Medulla oblongata (tissue), 1 donor: ENCODE data around the gene EFNA1.
"Not testable (repeated sequence)": the region's sequence is repeated elsewhere in the genome, so short reads cannot be mapped to it uniquely, and the experiment has no call there.

Experiments used
- DNase-seq: peaks from one replicate; pipeline ENCODE4 v3.0.0-alpha.2; 2015; ENCODE audit errors: extremely low spot score

Gene EFNA1

GRCh38 chr1:155092131-155092530 lies 35.5 kb upstream of the EFNA1 start:
- no peak for DNase-seq

GRCh38 chr1:155092641-155093040 lies 35.0 kb upstream of the EFNA1 start:
- DNase-seq = no peak

GRCh38 chr1:155093911-155094621 lies 33.6 kb upstream of the EFNA1 start:
- DNase-seq = peak; percentile 63

- no peak for DNase-seq
These were observed 33.1 kb upstream of the EFNA1 start for GRCh38 chr1:155094622-155094948.

GRCh38 chr1:155099331-155099730 lies 28.3 kb upstream of the EFNA1 start:
- DNase-seq = no peak

GRCh38 chr1:155103325-155103724 lies 24.4 kb upstream of the EFNA1 start:
- no peak for DNase-seq

- no peak for DNase-seq
These were observed 22.8 kb upstream of the EFNA1 start for GRCh38 chr1:155104605-155105534.

GRCh38 chr1:155105604-155106011 lies 22.1 kb upstream of the EFNA1 start:
- DNase-seq = no peak

- DNase-seq = no peak
These were observed 20.8 kb upstream of the EFNA1 start for GRCh38 chr1:155106862-155107261.

- no peak for DNase-seq
These were observed 20.1 kb upstream of the EFNA1 start for GRCh38 chr1:155107309-155108264.

- DNase-seq = no peak
These were observed 19.4 kb upstream of the EFNA1 start for GRCh38 chr1:155108296-155108695.

GRCh38 chr1:155110381-155110780 lies 17.3 kb upstream of the EFNA1 start:
- DNase-seq = no peak

GRCh38 chr1:155110826-155111225 lies 16.9 kb upstream of the EFNA1 start:
- DNase-seq = no peak

GRCh38 chr1:155113450-155113980 lies 14.2 kb upstream of the EFNA1 start:
- no peak for DNase-seq

GRCh38 chr1:155116113-155116764 lies 11.4 kb upstream of the EFNA1 start:
- DNase-seq = no peak

- DNase-seq = no peak
These were observed 10.1 kb upstream of the EFNA1 start for GRCh38 chr1:155117610-155118009.

GRCh38 chr1:155118090-155118489 lies 9.6 kb upstream of the EFNA1 start:
- DNase-seq = not testable (repeated sequence)

GRCh38 chr1:155120253-155120652 lies 7.4 kb upstream of the EFNA1 start:
- no peak for DNase-seq

- DNase-seq = no peak
These were observed 6.4 kb upstream of the EFNA1 start for GRCh38 chr1:155121249-155121648.

- DNase-seq = no peak
These were observed 5.4 kb upstream of the EFNA1 start for GRCh38 chr1:155122308-155122707.

- no peak for DNase-seq
These were observed 3.9 kb upstream of the EFNA1 start for GRCh38 chr1:155123801-155124200.
